ENCODE measurements around the gene VMO1. TPM values are rescaled to one million over a fixed set of nuclear protein-coding genes. Genes with fewer than 3 reads are reported as not detected.
A peak's percentile ranks its signal among the peaks of the same experiment; 100 is the strongest.

Gene VMO1
- total RNA-seq, 2 experiments from 2014 or later = not detected

- Mint-ChIP-seq H3K27ac (no peak overlapping the region), H3K4me1 (peaks cover 8% of the 10 kb centered on the region)
- POLR2A ChIA-PET = no interaction called here
These were observed 19.4 kb downstream of the VMO1 start for GRCh38 chr17:4766723-4767122.

GRCh38 chr17:4766201-4766600 lies 20.0 kb downstream of the VMO1 start:
- H3K36me3 Mint-ChIP-seq = no peaks in the 10 kb centered on the region

More at GRCh38 chr17:4766723-4767122, 19.4 kb downstream of the VMO1 start:
- ATAC-seq (ENCODE audit: low read depth) = no peak
- no peak overlapping the region for H3K4me3 Mint-ChIP-seq
- H3K27me3 Mint-ChIP-seq = peaks cover 21% of the 10 kb centered on the region
- no peak for DNase-seq
- no peaks in the 10 kb centered on the region for H3K9me3 Mint-ChIP-seq
- no peaks in the 10 kb centered on the region for H3K36me3 Mint-ChIP-seq

GRCh38 chr17:4764595-4764994 lies 21.6 kb downstream of the VMO1 start:
- ATAC-seq (ENCODE audit: low read depth) (no peak), DNase-seq (no peak)
- Mint-ChIP-seq H3K27ac (no peak overlapping the region), H3K36me3 (no peaks in the 10 kb centered on the region), H3K4me1 (no peaks in the 10 kb centered on the region), H3K4me3 (no peak overlapping the region), H3K9me3 (no peaks in the 10 kb centered on the region), H3K27me3 (peaks cover 18% of the 10 kb centered on the region)
- POLR2A ChIA-PET = no interaction called here

More at GRCh38 chr17:4766201-4766600, 20.0 kb downstream of the VMO1 start:
- Mint-ChIP-seq H3K27me3 (peaks cover 23% of the 10 kb centered on the region), H3K9me3 (no peaks in the 10 kb centered on the region), H3K4me1 (peaks cover 4% of the 10 kb centered on the region), H3K27ac (no peak overlapping the region), H3K4me3 (no peak overlapping the region)
- ATAC-seq (ENCODE audit: low read depth) = no peak
- DNase-seq = no peak
- POLR2A ChIA-PET = no interaction called here

GRCh38 chr17:4759776-4760236 lies 26.4 kb downstream of the VMO1 start:
- peaks cover 35% of the 10 kb centered on the region for H3K27me3 Mint-ChIP-seq
- no peak overlapping the region for H3K4me3 Mint-ChIP-seq
- DNase-seq (no peak), ATAC-seq (ENCODE audit: low read depth) (no peak)
- no peak overlapping the region for H3K27ac Mint-ChIP-seq
- no peaks in the 10 kb centered on the region for H3K36me3 Mint-ChIP-seq
- POLR2A ChIA-PET = no interaction called here
- H3K4me1 Mint-ChIP-seq = no peaks in the 10 kb centered on the region
- H3K9me3 Mint-ChIP-seq = no peaks in the 10 kb centered on the region

GRCh38 chr17:4753392-4753791 lies 32.8 kb downstream of the VMO1 start:
- Mint-ChIP-seq H3K36me3 (no peaks in the 10 kb centered on the region), H3K4me3 (no peak overlapping the region), H3K9me3 (no peaks in the 10 kb centered on the region), H3K27me3 (peaks cover 54% of the 10 kb centered on the region), H3K27ac (no peak overlapping the region), H3K4me1 (peaks cover 2% of the 10 kb centered on the region)
- POLR2A ChIA-PET = no interaction called here
- ATAC-seq (ENCODE audit: low read depth) (no peak), DNase-seq (no peak)

GRCh38 chr17:4751932-4752331 lies 34.2 kb downstream of the VMO1 start:
- H3K4me3 Mint-ChIP-seq = no peak overlapping the region
- POLR2A ChIA-PET = no interaction called here

GRCh38 chr17:4750606-4751005 lies 35.6 kb downstream of the VMO1 start:
- POLR2A ChIA-PET = interaction anchor here (0.7 kb wide), 1 partner anchor 150 kb away, joined by 5 read pairs; no protein-coding TSS in a partner anchor
- Mint-ChIP-seq H3K9me3 (no peaks in the 10 kb centered on the region), H3K4me1 (peaks cover 13% of the 10 kb centered on the region), H3K27me3 (peaks cover 40% of the 10 kb centered on the region), H3K27ac (no peak overlapping the region), H3K4me3 (no peak overlapping the region), H3K36me3 (no peaks in the 10 kb centered on the region)
- DNase-seq = no peak
- no peak for ATAC-seq (ENCODE audit: low read depth)

More at GRCh38 chr17:4751932-4752331, 34.2 kb downstream of the VMO1 start:
- H3K9me3 Mint-ChIP-seq = no peaks in the 10 kb centered on the region
- H3K27me3 Mint-ChIP-seq = peaks cover 44% of the 10 kb centered on the region
- H3K4me1 Mint-ChIP-seq = peaks cover 11% of the 10 kb centered on the region
- DNase-seq = no peak
- no peak for ATAC-seq (ENCODE audit: low read depth)
- H3K36me3 Mint-ChIP-seq = no peaks in the 10 kb centered on the region
- no peak overlapping the region for H3K27ac Mint-ChIP-seq

- DNase-seq (no peak), ATAC-seq (ENCODE audit: low read depth) (no peak)
- Mint-ChIP-seq H3K36me3 (no peaks in the 10 kb centered on the region), H3K4me3 (peak overlapping the region; percentile 1), H3K27ac (no peak overlapping the region), H3K4me1 (peaks cover 16% of the 10 kb centered on the region), H3K27me3 (peaks cover 29% of the 10 kb centered on the region), H3K9me3 (no peaks in the 10 kb centered on the region)
- POLR2A ChIA-PET = no interaction called here
These were observed 37.5 kb downstream of the VMO1 start for GRCh38 chr17:4748686-4749085.

- DNase-seq = no peak
- ATAC-seq (ENCODE audit: low read depth) = peak; percentile 92
- Mint-ChIP-seq H3K9me3 (no peaks in the 10 kb centered on the region), H3K27ac (peak overlapping the region; percentile 62), H3K27me3 (peaks cover 25% of the 10 kb centered on the region), H3K4me3 (peak overlapping the region; percentile 75), H3K36me3 (no peaks in the 10 kb centered on the region), H3K4me1 (peaks cover 16% of the 10 kb centered on the region)
- POLR2A ChIA-PET = no interaction called here
These were observed 38.3 kb downstream of the VMO1 start for GRCh38 chr17:4747847-4748246.

- Mint-ChIP-seq H3K36me3 (no peaks in the 10 kb centered on the region), H3K9me3 (no peaks in the 10 kb centered on the region), H3K4me1 (peaks cover 18% of the 10 kb centered on the region), H3K27ac (peak overlapping the region; percentile 26), H3K27me3 (peaks cover 30% of the 10 kb centered on the region), H3K4me3 (no peak overlapping the region)
- no peak for DNase-seq
- no peak for ATAC-seq (ENCODE audit: low read depth)
- POLR2A ChIA-PET = no interaction called here
These were observed 40.9 kb downstream of the VMO1 start for GRCh38 chr17:4744999-4745969.

GRCh38 chr17:4743898-4744297 lies 42.3 kb downstream of the VMO1 start:
- DNase-seq (no peak), ATAC-seq (ENCODE audit: low read depth) (no peak)
- peaks cover 26% of the 10 kb centered on the region for H3K27me3 Mint-ChIP-seq
- POLR2A ChIA-PET = interaction anchor here (1.0 kb wide), 1 partner anchor 12 kb away, joined by 4 read pairs; no protein-coding TSS in a partner anchor
- H3K27ac Mint-ChIP-seq = no peak overlapping the region
- H3K36me3 Mint-ChIP-seq = no peaks in the 10 kb centered on the region
- H3K9me3 Mint-ChIP-seq = no peaks in the 10 kb centered on the region
- no peak overlapping the region for H3K4me3 Mint-ChIP-seq
- peaks cover 21% of the 10 kb centered on the region for H3K4me1 Mint-ChIP-seq

GRCh38 chr17:4743216-4743615 lies 42.9 kb downstream of the VMO1 start:
- Mint-ChIP-seq H3K27ac (no peak overlapping the region), H3K4me1 (peaks cover 25% of the 10 kb centered on the region), H3K27me3 (peaks cover 26% of the 10 kb centered on the region), H3K4me3 (no peak overlapping the region), H3K36me3 (no peaks in the 10 kb centered on the region), H3K9me3 (no peaks in the 10 kb centered on the region)
- DNase-seq = no peak
- ATAC-seq (ENCODE audit: low read depth) = no peak
- POLR2A ChIA-PET = interaction anchor here (1.0 kb wide), 1 partner anchor 12 kb away, joined by 4 read pairs; no protein-coding TSS in a partner anchor

GRCh38 chr17:4742629-4743028 lies 43.5 kb downstream of the VMO1 start:
- DNase-seq (no peak), ATAC-seq (ENCODE audit: low read depth) (no peak)
- Mint-ChIP-seq H3K4me1 (peaks cover 19% of the 10 kb centered on the region), H3K9me3 (no peaks in the 10 kb centered on the region), H3K27me3 (peaks cover 30% of the 10 kb centered on the region), H3K4me3 (no peak overlapping the region), H3K27ac (no peak overlapping the region), H3K36me3 (no peaks in the 10 kb centered on the region)
- POLR2A ChIA-PET = no interaction called here

GRCh38 chr17:4742133-4742532 lies 44.0 kb downstream of the VMO1 start:
- Mint-ChIP-seq H3K27ac (no peak overlapping the region), H3K4me1 (peaks cover 17% of the 10 kb centered on the region), H3K36me3 (no peaks in the 10 kb centered on the region), H3K9me3 (no peaks in the 10 kb centered on the region), H3K27me3 (peaks cover 31% of the 10 kb centered on the region), H3K4me3 (no peak overlapping the region)
- no peak for DNase-seq
- POLR2A ChIA-PET = no interaction called here
- no peak for ATAC-seq (ENCODE audit: low read depth)
